IMR-90 (cell line): ENCODE results near the gene LRRC7. TPM values are rescaled to one million over a fixed set of nuclear protein-coding genes. Genes with fewer than 3 reads are reported as not detected.

Experiments used
- ATAC-seq: fragments of 200-7000 bp; cut with Tn5 transposase; 2 replicates; pipeline ENCODE4 v1.9.1; 2020; ENCODE audit warnings: low read depth, mild to moderate bottlenecking, moderate library complexity
- BruUV-seq: library from RNA; stranded (reverse); fragments of 400-500 nt; replicated peaks from 2 replicates; lab custom pipeline; 2021; lab: Mats Ljungman, UMichigan
- CTCF ChIA-PET: fragments of 300-600 bp; formaldehyde crosslinking; extraction: SDS; loops from one replicate; lab custom pipeline; 2021; ENCODE audit warnings: antibody characterized with exemption; lab: Yijun Ruan, JAX
- POLR2A ChIA-PET: fragments of 300-600 bp; sonication (Branson Sonifier 250); formaldehyde crosslinking; loops from one replicate; lab custom pipeline; 2022; ENCODE audit warnings: antibody characterized with exemption; ENCODE audit not compliant: unreplicated experiment; lab: Charles Lee
- DNase-seq: peaks from one replicate; pipeline ENCODE4 v3.0.0; 2013
- H2AFZ ChIP-seq: replicated peaks from 2 replicates; pipeline ENCODE3; 2013; ENCODE audit warnings: low read length, mild to moderate bottlenecking; ENCODE audit not compliant: poor library complexity
- H2AK5ac ChIP-seq: 2 replicates; pipeline ENCODE4 v1.6.1; 2013; ENCODE audit warnings: low read depth, low read length, inconsistent platforms
- H2AK9ac ChIP-seq: replicated peaks from 2 replicates; pipeline ENCODE3; 2013; ENCODE audit warnings: mild to moderate bottlenecking, low read depth, low read length, moderate library complexity; ENCODE audit not compliant: poor library complexity
- H2BK120ac ChIP-seq: 2 replicates; pipeline ENCODE4 v1.6.1; 2013; ENCODE audit warnings: low read depth, low read length, inconsistent platforms
- H2BK15ac ChIP-seq: 3 replicates; pipeline ENCODE4 v1.6.1; 2013; ENCODE audit warnings: low read depth, low read length, inconsistent platforms
- H2BK20ac ChIP-seq: 2 replicates; pipeline ENCODE4 v1.6.1; 2013; ENCODE audit warnings: low read depth, mild to moderate bottlenecking, inconsistent platforms, low read length, moderate library complexity
- H2BK5ac ChIP-seq: 2 replicates; pipeline ENCODE4 v1.6.1; 2013; ENCODE audit warnings: mild to moderate bottlenecking, low read depth, low read length, inconsistent platforms; ENCODE audit not compliant: poor library complexity, severe bottlenecking
- H3K14ac ChIP-seq: replicated peaks from 2 replicates; pipeline ENCODE4 v1.6.1; 2013; ENCODE audit warnings: low read depth, low read length, inconsistent platforms
- H3K18ac ChIP-seq: 2 replicates; pipeline ENCODE4 v1.6.1; 2013; ENCODE audit warnings: low read depth, low read length, control low read depth
- H3K23ac ChIP-seq: 2 replicates; pipeline ENCODE4 v1.6.1; 2013; ENCODE audit warnings: low read depth, low read length, inconsistent platforms
- H3K27ac ChIP-seq: 2 replicates; pipeline ENCODE4 v1.5.1; 2013; ENCODE audit warnings: mild to moderate bottlenecking, control low read depth, low read length; ENCODE audit not compliant: insufficient read depth
- H3K27me3 ChIP-seq: 2 replicates; pipeline ENCODE4 v1.6.1; 2013; ENCODE audit warnings: low read length; ENCODE audit not compliant: control insufficient read depth, insufficient read depth
- H3K36me3 ChIP-seq: 2 replicates; pipeline ENCODE4 v1.6.1; 2013; ENCODE audit warnings: low read length, mixed read lengths; ENCODE audit not compliant: control insufficient read depth, insufficient read depth
- H3K4ac ChIP-seq: 2 replicates; pipeline ENCODE4 v1.6.1; 2013; ENCODE audit warnings: low read depth, low read length, inconsistent platforms
- H3K4me1 ChIP-seq: 2 replicates; pipeline ENCODE4 v1.6.1; 2013; ENCODE audit warnings: low read length, mixed read lengths; ENCODE audit not compliant: control insufficient read depth, insufficient read depth
- H3K4me2 ChIP-seq: 2 replicates; pipeline ENCODE4 v1.6.1; 2013; ENCODE audit warnings: low read depth, mild to moderate bottlenecking, control low read depth, low read length, moderate library complexity
- H3K4me3 ChIP-seq: 2 replicates; pipeline ENCODE4 v1.5.1; 2013; ENCODE audit warnings: low read depth, mild to moderate bottlenecking, control low read depth, low read length, moderate library complexity; ENCODE audit not compliant: insufficient read depth
- H3K56ac ChIP-seq: 2 replicates; pipeline ENCODE4 v1.6.1; 2013; ENCODE audit warnings: low read length, inconsistent platforms; ENCODE audit not compliant: insufficient read depth; ENCODE audit errors: extremely low read depth
- H3K79me1 ChIP-seq, 2 experiments: 2 replicates each; pipeline ENCODE4 v1.6.1; 2013; ENCODE audit warnings: low read length in 2 of 2, inconsistent platforms in 1 of 2, low read depth in 1 of 2
- H3K9ac ChIP-seq: 2 replicates; pipeline ENCODE4 v1.6.1; 2013; ENCODE audit warnings: low read depth, low read length, control low read depth
- H3K9me1 ChIP-seq: 2 replicates; pipeline ENCODE4 v1.6.1; 2013; ENCODE audit warnings: low read length, inconsistent platforms; ENCODE audit not compliant: insufficient read depth
- H3K9me3 ChIP-seq: 2 replicates; pipeline ENCODE4 v1.6.1; 2013; ENCODE audit warnings: low read length; ENCODE audit not compliant: control insufficient read depth, insufficient read depth
- H4K20me1 ChIP-seq: 2 replicates; pipeline ENCODE4 v1.6.1; 2013; ENCODE audit warnings: low read length, inconsistent platforms; ENCODE audit not compliant: insufficient read depth
- H4K5ac ChIP-seq: 2 replicates; pipeline ENCODE4 v1.6.1; 2013; ENCODE audit warnings: mild to moderate bottlenecking, low read depth, low read length, control low read depth
- H4K8ac ChIP-seq, 2 experiments: 2 replicates each; pipeline ENCODE4 v1.6.1; 2013; ENCODE audit warnings: low read depth in 2 of 2, low read length in 2 of 2, control low read depth in 1 of 2, inconsistent platforms in 1 of 2
- H4K91ac ChIP-seq: 2 replicates; pipeline ENCODE4 v1.6.1; 2013; ENCODE audit warnings: low read depth, low read length, inconsistent platforms; ENCODE audit not compliant: insufficient read depth
- BHLHE40 ChIP-seq: fragments of 150-350 bp; IDR thresholded peaks from 2 replicates; pipeline ENCODE4 v1.6.1; 2016; ENCODE audit warnings: mild to moderate bottlenecking, low read depth, low read length
- CEBPB ChIP-seq: IDR thresholded peaks from 2 replicates; pipeline ENCODE4 v1.6.1; 2012; ENCODE audit warnings: low read depth, low read length, improper control_type of control experiment
- CHD1 ChIP-seq: IDR thresholded peaks from 2 replicates; pipeline ENCODE4 v1.6.1; 2012; ENCODE audit warnings: low read depth, low read length, improper control_type of control experiment
- CTCF ChIP-seq: conservative IDR thresholded peaks from 2 replicates; pipeline ENCODE4 v1.5.1; 2012; ENCODE audit warnings: mild to moderate bottlenecking, low read depth, low read length, improper control_type of control experiment
- FOS ChIP-seq: fragments of 150-350 bp; IDR thresholded peaks from 2 replicates; pipeline ENCODE4 v1.6.1; 2016; ENCODE audit warnings: low read depth, low read length
- MAFK ChIP-seq: IDR thresholded peaks from 2 replicates; pipeline ENCODE4 v1.6.1; 2012; ENCODE audit warnings: low read depth, low read length, improper control_type of control experiment
- MAZ ChIP-seq: IDR thresholded peaks from 2 replicates; pipeline ENCODE4 v1.6.1; 2012; ENCODE audit warnings: low read depth, mild to moderate bottlenecking, low read length, improper control_type of control experiment, moderate library complexity, borderline replicate concordance
- MXI1 ChIP-seq: IDR thresholded peaks from 2 replicates; pipeline ENCODE4 v1.6.1; 2012; ENCODE audit warnings: low read depth, mild to moderate bottlenecking, low read length, moderate library complexity, borderline replicate concordance
- NFE2L2 ChIP-seq: fragments of 150-350 bp; IDR thresholded peaks from 2 replicates; pipeline ENCODE4 v1.6.1; 2016; ENCODE audit warnings: low read depth, mild to moderate bottlenecking, low read length
- POLR2A ChIP-seq: IDR thresholded peaks from 2 replicates; pipeline ENCODE4 v1.6.1; 2012; ENCODE audit warnings: mild to moderate bottlenecking, low read depth, low read length
- RAD21 ChIP-seq: IDR thresholded peaks from 2 replicates; pipeline ENCODE4 v1.6.1; 2012; ENCODE audit warnings: low read length, improper control_type of control experiment
- RCOR1 ChIP-seq: IDR thresholded peaks from 2 replicates; pipeline ENCODE4 v1.6.1; 2012; ENCODE audit warnings: mild to moderate bottlenecking, low read length, improper control_type of control experiment; ENCODE audit not compliant: insufficient replicate concordance
- RFX5 ChIP-seq: IDR thresholded peaks from 2 replicates; pipeline ENCODE4 v1.8.0; 2012; ENCODE audit warnings: low read depth, mild to moderate bottlenecking, low read length, moderate library complexity
- SMC3 ChIP-seq: fragments of 150-350 bp; IDR thresholded peaks from 2 replicates; pipeline ENCODE4 v1.6.1; 2016; ENCODE audit warnings: low read depth, mild to moderate bottlenecking, antibody characterized with exemption, low read length, moderate library complexity
- WGBS, 2 experiments: methylation state at CpG; one replicate each; pipeline versions ENCODE4 v1.1.5 to v1.1.7; 2013; ENCODE audit warnings: missing lambda C conversion rate in 2 of 2; ENCODE audit not compliant: insufficient read length in 1 of 2; ENCODE audit errors: extremely low coverage in 2 of 2; 5-methylcytosine and 5-hydroxymethylcytosine counted together
- dilution Hi-C: fragments of 300-500 bp; cut with HindIII; formaldehyde crosslinking; loops from one replicate; pipeline ENCODE4 v1.14.3; 2018; ENCODE audit warnings: low sequenced_read_pairs; ENCODE audit not compliant: unreplicated experiment
- in situ Hi-C: fragments of 300-500 bp; cut with MboI; formaldehyde crosslinking; loops from 3 replicates; pipeline ENCODE4 v1.14.3; 2019; ENCODE audit warnings: low sequenced_read_pairs, inconsistent platforms, mixed read lengths
- intact Hi-C: fragments of 100-400 bp; cut with micrococcal nuclease; formaldehyde crosslinking; loops from 2 replicates; pipeline ENCODE4 v1.10.0; 2022
- polyA plus RNA-seq, 3 experiments: library from polyadenylated mRNA; depleted of rRNA; stranded (reverse); fragments of >200 nt; gene quantifications; 2 replicates each; pipeline ENCODE4 v1.2.3, GENCODE V29; 2012; ENCODE audit warnings: low replicate concordance in 1 of 3
- total RNA-seq: library from RNA; depleted of rRNA; stranded (reverse); fragments of >200 nt; gene quantifications from 2 replicates; pipeline ENCODE4 v1.2.3, GENCODE V29; 2012
- TF ChIP-seq, protein P1 (sequence below): fragments of 150-350 bp; IDR thresholded peaks from 2 replicates; pipeline ENCODE4 v1.6.1; 2017; ENCODE audit warnings: mild to moderate bottlenecking, antibody characterized with exemption, low read length, low read depth
- TF ChIP-seq, protein P2 (sequence below): fragments of 150-350 bp; IDR thresholded peaks from 2 replicates; pipeline ENCODE4 v1.6.1; 2016; ENCODE audit warnings: low read depth, mild to moderate bottlenecking, low read length, moderate library complexity, borderline replicate concordance

LRRC7 gene
- total and polyA plus RNA-seq, 2 of the 4 experiments (the other 2 are of a cell fraction): under 0.01 to 0.02 TPM

- TF ChIP-seq MXI1 (no peak), CTCF (no peak), POLR2A (no peak), RAD21 (no peak), FOS (no peak), NFE2L2 (no peak), CEBPB (no peak), MAFK (no peak), CHD1 (no peak), MAZ (no peak), RCOR1 (no peak), RFX5 (no peak), BHLHE40 (no peak), SMC3 (no peak)
- TF ChIP-seq, protein P1, sequence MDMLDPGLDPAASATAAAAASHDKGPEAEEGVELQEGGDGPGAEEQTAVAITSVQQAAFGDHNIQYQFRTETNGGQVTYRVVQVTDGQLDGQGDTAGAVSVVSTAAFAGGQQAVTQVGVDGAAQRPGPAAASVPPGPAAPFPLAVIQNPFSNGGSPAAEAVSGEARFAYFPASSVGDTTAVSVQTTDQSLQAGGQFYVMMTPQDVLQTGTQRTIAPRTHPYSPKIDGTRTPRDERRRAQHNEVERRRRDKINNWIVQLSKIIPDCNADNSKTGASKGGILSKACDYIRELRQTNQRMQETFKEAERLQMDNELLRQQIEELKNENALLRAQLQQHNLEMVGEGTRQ: no peak
- TF ChIP-seq, protein P2, sequence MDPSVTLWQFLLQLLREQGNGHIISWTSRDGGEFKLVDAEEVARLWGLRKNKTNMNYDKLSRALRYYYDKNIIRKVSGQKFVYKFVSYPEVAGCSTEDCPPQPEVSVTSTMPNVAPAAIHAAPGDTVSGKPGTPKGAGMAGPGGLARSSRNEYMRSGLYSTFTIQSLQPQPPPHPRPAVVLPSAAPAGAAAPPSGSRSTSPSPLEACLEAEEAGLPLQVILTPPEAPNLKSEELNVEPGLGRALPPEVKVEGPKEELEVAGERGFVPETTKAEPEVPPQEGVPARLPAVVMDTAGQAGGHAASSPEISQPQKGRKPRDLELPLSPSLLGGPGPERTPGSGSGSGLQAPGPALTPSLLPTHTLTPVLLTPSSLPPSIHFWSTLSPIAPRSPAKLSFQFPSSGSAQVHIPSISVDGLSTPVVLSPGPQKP: no peak
- BruUV-seq: no TSS peak
- Histone ChIP-seq H4K5ac (no peak overlapping the region), H3K9ac (no peak overlapping the region), H3K14ac (no peak overlapping the region), H3K4me1 (no peaks in the 10 kb centered on the region), H2BK120ac (no peak overlapping the region), H3K9me3 (no peaks in the 10 kb centered on the region), H4K20me1 (no peaks in the 10 kb centered on the region), H2BK5ac (no peak overlapping the region), H3K4me3 (no peak overlapping the region), H2AK5ac (no peak overlapping the region), H3K18ac (no peak overlapping the region), H3K23ac (no peak overlapping the region), H4K91ac (no peak overlapping the region), H3K36me3 (no peaks in the 10 kb centered on the region), H2AFZ (no peak overlapping the region), H2BK15ac (no peak overlapping the region), H3K4me2 (no peak overlapping the region), H2BK20ac (no peak overlapping the region), H3K27ac (no peak overlapping the region), H3K79me1 (no peaks in the 10 kb centered on the region), H3K9me1 (no peaks in the 10 kb centered on the region), H3K27me3 (no peaks in the 10 kb centered on the region), H3K56ac (no peak overlapping the region), H2AK9ac (no peak overlapping the region), H4K8ac (no peak overlapping the region), H3K4ac (no peak overlapping the region)
- no CpG with 5 or more reads among the region's 1 CpG for WGBS, 2 experiments
- dilution Hi-C loops: no loop called here
- ChIA-PET CTCF (no interaction called here), POLR2A (no interaction called here)
- intact Hi-C loops: no loop called here
- DNase-seq (no peak), ATAC-seq (no peak)
- in situ Hi-C loops: no loop called here
Observed at GRCh38 chr1:69863704-69864103, 296.0 kb downstream of the LRRC7 start.
